ENCODE data around the gene MMP1.

- no peak for TF ChIP-seq POLR2A (IDR thresholded peaks at IDR 0.05; ENCODE audit: low read depth, low read length)
- TF ChIP-seq TAF1 (IDR thresholded peaks at IDR 0.05; ENCODE audit: borderline replicate concordance, low read depth, low read length) = no peak
- TF ChIP-seq POLR2AphosphoS5 (IDR thresholded peaks at IDR 0.05; ENCODE audit: low read depth, low read length) = no peak
Measured at GRCh38 chr11:102799681-102800340, 1.9 kb upstream of the MMP1 start.

All from GM12892 (cell line).